NOMO-1 (cell line): ENCODE results near the gene RPS19BP1.

ENCODE experiments used
- DNase-seq, 2 experiments: peaks; one replicate each; lab custom pipeline; 2025; ENCODE audit not compliant: unreplicated experiment in 2 of 2; lab: John Stamatoyannopoulos, UW

Gene RPS19BP1

GRCh38 chr22:39491696-39492095 lies 40.9 kb downstream of the RPS19BP1 start:
- no peak for DNase-seq

DNA sequence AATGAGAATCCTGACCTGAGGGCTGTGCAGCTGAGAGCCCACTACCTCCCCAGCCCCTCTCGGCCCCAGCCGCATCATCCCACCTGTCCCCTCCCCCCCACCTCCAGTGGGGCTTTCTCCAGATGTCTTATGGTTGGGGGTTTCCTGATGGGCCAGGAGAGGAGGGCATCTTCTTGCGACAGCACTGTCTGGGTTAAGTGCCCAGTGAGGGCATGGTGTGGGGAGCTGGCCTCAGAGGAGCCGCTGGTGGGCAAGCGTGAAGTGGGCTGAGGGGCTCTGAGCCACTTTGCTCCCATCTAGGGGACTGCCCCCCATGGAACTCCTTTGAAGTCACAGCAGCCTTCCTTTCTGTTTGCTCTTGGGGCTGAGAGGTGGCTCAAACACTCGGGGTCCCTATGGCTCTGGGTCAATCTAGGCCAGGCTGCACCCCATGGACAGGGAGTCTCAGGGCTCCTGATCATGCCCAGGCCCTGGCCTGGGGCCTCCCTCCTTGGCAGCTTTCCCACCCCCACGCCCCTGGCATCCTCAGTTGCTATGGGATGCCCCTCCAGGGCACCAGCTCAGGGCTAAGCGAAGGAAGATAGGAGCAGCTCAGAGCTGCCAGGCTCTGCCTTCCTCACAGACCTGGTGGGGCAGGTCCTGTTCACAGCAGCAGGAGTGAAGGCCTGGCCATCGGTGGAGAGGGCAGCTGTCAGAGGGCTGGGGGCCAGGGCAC lies 41.4 kb downstream of the RPS19BP1 start:
- no peak for DNase-seq

DNA sequence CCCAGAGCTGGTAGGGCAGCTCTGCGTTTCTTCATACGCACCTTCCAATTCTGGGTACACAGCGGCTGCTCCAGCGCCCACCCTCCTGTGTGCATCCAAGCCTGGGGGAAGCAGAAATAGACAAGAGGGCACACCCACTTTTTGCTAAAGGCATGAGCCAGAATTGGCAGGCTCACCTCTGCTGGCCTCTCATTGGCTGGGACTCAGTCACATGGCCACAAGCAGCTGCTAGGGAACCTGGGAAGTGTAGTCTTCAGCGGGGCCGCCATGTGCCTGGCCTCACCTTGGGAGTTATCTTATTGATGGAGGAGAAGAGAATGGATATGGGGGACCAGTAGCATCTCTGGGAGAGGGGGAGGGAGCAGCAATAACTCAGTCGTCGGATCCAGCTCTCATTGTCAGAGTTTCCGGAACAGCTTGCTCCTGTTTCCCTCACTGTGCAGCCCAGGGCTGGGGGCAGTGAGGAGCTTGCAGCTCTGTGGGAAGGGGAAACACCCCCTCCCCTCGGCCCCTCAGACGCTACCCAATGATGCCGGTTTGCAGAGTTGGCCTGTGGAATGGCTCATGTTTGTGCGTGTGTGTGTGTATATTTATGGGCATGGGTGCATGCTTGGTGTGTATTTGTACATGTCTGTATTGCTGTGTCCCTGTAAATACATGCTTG lies 42.3 kb downstream of the RPS19BP1 start:
- peak; percentile 86 to 89 for DNase-seq

GRCh38 chr22:39489094-39490068 lies 43.2 kb downstream of the RPS19BP1 start:
- no peak for DNase-seq

GRCh38 chr22:39488563-39489083 lies 43.9 kb downstream of the RPS19BP1 start:
- DNase-seq, result no peak

GRCh38 chr22:39487826-39488520 lies 44.6 kb downstream of the RPS19BP1 start:
- no peak for DNase-seq

DNA sequence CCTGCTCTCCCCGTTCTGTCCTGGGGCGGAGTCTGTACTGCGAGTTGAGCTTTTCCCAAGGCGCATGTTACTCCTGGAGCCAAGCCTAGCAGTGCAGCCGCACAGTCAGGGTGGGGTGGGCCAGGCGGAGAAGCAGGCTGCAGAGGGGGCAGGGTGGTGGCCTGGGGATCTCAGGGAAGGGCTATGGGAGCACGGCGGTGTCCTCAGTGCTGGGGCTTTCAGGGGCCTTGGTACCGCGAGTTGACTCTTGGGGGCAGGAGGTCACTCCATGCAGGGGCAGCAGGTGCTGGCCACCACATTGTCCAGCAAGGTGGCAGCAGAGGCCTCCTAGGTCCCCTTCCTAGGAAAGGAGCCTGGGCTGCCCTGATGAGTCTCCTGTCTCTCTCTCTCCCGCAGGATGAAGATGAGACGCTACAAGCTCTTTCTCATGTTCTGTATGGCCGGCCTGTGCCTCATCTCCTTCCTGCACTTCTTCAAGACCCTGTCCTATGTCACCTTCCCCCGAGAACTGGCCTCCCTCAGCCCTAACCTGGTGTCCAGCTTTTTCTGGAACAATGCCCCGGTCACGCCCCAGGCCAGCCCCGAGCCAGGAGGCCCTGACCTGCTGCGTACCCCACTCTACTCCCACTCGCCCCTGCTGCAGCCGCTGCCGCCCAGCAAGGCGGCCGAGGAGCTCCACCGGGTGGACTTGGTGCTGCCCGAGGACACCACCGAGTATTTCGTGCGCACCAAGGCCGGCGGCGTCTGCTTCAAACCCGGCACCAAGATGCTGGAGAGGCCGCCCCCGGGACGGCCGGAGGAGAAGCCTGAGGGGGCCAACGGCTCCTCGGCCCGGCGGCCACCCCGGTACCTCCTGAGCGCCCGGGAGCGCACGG lies 45.4 kb downstream of the RPS19BP1 start:
- DNase-seq, result no peak

GRCh38 chr22:39482768-39483167 lies 49.8 kb downstream of the RPS19BP1 start:
- DNase-seq, result no peak

DNA sequence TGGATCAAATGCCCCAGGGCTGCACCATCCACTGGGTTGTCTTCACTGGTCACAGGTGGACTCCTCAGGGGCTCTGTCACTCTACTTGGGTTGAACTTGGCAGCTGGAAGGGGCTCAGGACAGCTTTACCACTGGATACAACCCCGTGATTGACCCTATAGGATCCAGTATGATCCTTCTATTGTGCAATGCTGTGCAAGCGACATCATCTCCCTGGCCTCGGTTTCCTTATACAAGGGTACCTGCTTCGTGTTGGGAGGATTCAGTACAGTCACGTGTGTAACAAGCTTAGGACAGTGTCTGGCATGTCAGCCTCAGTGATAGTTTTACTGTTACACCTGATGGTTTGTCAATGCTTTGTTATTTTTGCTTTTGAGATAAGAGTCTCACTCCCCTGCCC lies 51.0 kb downstream of the RPS19BP1 start:
- no peak for DNase-seq

- no peak for DNase-seq
Measured at GRCh38 chr22:39481054-39481453, 51.5 kb downstream of the RPS19BP1 start.

DNA sequence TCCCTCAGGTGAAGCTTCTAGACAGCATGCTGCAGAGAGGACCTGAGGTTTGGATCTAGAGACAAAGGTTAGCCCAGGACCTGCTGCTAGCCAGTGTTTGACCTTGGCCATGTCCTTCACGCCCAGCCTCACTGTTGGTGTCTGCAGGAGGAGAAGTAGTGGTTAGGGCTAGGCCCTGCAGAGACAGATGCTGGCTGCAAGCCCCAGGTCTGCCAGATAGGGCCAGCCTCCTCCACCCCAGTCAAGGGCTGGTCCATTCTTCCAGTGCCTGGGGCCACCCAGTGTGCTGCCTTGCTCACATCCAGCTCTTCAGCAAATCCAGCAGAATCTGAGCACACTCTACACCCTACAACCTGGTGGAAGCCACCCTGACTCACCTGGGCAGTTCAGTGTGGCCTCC lies 52.0 kb downstream of the RPS19BP1 start:
- no peak for DNase-seq

- DNase-seq, result no peak
Measured at GRCh38 chr22:39479254-39479653, 53.3 kb downstream of the RPS19BP1 start.
